NCI-H460 (cell line): ENCODE measurements around the gene GSK3B. TPM values are rescaled to one million over a fixed set of nuclear protein-coding genes. Genes with fewer than 3 reads are reported as not detected.
"Not testable (repeated sequence)": the region's sequence is repeated elsewhere in the genome, so short reads cannot be mapped to it uniquely, and the experiment has no call there.

Source experiments
- DNase-seq: peaks from one replicate; pipeline ENCODE4 v3.0.0-alpha.2; 2016; ENCODE audit warnings: low read depth; ENCODE audit errors: extremely low read depth
- total RNA-seq: library from RNA; depleted of rRNA; stranded (reverse); fragments of >200 nt; shearing (Covaris generic); gene quantifications from 2 replicates; pipeline ENCODE4 v1.2.3, GENCODE V29; 2014

GSK3B gene
- total RNA-seq, 1 experiment from 2014 or later, result 49.9 TPM

GRCh38 chr3:120057626-120058025, 36.6 kb downstream of the GSK3B start:
- no peak for DNase-seq

DNA sequence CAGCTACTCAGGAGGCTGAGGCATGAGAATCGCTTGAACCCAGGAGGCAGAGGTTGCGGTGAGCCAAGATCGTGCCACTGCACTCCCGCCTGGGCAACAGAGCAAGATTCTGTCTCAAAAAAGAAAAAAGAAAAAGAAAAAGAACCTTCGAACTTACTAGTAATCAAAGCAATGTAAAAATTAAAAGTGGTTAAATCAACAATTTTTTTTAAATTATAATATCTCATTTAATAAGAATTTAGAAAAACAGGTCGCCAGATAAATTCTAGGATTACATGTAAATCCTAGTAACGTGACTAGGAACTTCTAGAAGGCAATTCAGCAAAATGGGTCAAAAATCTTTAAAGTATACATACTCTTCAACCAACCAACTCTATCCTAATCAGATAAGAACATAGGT, 37.2 kb downstream of the GSK3B start:
- no peak for DNase-seq

DNA sequence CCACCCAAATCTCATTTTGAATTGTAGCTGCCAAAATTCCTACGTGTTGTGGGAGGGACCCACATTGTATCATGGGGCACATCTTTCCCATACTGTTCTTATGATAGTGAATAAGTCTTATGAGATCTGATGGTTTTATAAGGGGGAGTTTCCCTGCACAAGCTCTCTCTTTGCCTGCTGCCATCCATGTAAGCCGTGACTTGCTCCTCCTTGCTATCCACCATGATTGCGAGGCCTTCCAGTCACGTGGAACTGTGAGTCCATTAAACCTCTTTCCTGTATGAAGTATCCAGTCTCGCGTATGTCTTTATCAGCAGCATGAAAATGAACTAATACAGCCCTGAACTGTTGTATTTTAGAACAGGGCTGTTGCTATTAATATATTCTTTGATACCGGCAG, 40.6 kb downstream of the GSK3B start:
- DNase-seq, result not testable (repeated sequence)

DNA sequence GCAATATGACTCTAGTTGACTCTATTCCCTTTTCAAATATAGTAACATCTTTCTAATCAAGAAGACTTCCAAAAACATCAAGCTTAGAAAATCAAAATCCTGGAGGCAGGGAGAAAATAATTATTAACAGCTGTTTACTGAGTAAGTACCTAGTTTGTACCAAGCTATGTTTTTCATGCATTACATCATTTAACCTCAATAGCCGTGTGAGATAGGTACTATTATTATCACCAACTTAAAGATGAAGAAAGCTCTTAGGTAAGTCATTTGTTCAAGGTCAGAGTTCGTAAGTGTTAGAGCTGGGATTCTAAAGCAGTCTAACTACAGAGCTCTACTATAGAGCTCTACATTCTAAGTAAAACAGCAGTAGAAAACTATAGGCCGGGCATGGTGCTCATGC, 41.6 kb downstream of the GSK3B start:
- DNase-seq, result no peak

- DNase-seq, result no peak
These were observed 42.0 kb downstream of the GSK3B start for GRCh38 chr3:120052225-120052624.

DNA sequence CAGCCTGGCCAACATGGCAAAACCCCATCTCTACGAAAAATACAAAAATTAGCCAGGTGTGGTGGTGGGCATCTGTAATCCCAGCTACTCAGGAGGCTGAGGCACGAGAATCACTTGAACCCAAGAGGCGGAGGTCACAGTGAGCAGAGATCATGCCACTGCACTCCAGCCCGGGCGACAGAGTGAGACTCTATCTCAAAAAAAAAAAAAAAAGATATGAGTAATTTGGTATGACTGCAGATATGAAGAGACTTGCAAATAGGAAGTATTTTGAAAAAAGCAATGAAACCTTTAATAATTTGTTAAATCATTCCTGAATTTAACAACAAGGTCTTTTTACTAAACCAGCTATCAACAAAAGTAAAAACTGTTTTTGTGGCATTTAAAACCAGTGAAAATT, 42.7 kb downstream of the GSK3B start:
- DNase-seq, result not testable (repeated sequence)

DNA sequence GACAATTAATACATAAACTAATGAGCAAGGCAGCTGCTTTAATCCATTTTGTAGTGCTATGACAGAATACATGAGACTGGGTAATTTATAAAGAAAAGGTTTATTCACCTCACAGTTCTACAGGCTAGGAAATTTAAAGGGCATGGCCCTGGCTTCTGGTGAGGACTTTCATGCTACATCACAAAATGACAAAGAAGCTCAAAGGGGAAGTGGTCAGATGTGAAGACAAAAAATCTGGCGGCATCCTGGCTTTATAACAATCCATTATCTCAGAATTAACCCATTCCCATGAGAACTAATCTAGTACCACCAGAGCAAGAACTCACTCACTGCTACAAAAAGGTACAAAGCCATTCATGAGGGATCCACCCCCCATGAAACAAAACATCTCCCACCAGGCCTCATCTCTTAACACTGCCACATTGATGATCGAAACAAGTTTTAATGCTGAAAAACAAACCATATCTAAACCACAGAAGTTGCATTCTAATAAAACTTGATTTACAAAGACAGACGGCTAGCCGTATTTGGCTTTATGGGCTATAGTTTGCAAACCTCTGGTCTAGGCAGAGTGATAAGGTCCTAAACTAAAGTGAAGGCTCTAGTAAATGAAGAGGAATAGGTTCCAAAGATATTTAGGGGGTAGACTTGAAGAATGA, 44.2 kb downstream of the GSK3B start:
- no peak for DNase-seq

GRCh38 chr3:120049072-120049471, 45.2 kb downstream of the GSK3B start:
- no peak for DNase-seq

GRCh38 chr3:120048355-120049041, 45.7 kb downstream of the GSK3B start:
- DNase-seq, result no peak

- no peak for DNase-seq
These were observed 46.6 kb downstream of the GSK3B start for GRCh38 chr3:120047686-120048085.

- DNase-seq, result no peak
These were observed 53.4 kb downstream of the GSK3B start for GRCh38 chr3:120040813-120041377.

- DNase-seq, result no peak
These were observed 54.3 kb downstream of the GSK3B start for GRCh38 chr3:120039642-120040610.

GRCh38 chr3:120033596-120033995, 60.7 kb downstream of the GSK3B start:
- DNase-seq, result no peak

- DNase-seq, result no peak
These were observed 62.7 kb downstream of the GSK3B start for GRCh38 chr3:120031561-120031960.

DNA sequence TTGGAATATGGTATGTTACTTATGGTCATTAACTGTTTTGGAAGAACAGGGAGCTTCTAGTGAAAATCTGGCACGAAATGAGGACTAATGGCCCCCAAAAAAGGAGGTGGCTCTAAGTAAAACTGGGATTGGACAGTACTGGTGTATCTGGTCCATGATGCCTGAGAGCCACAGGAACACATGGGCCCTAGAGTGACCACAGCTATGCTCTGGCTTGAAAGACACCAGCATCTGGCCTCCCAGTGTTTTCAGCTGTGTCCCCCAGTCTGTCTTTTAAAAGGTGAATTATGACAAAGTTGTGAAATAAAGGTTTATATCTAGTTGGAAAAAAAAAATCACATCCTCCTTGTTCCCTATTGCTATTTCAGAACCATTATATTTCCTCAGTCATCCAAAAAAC, 64.5 kb downstream of the GSK3B start:
- DNase-seq, result no peak

- DNase-seq, result no peak
These were observed 65.8 kb downstream of the GSK3B start for GRCh38 chr3:120028271-120029047.

DNA sequence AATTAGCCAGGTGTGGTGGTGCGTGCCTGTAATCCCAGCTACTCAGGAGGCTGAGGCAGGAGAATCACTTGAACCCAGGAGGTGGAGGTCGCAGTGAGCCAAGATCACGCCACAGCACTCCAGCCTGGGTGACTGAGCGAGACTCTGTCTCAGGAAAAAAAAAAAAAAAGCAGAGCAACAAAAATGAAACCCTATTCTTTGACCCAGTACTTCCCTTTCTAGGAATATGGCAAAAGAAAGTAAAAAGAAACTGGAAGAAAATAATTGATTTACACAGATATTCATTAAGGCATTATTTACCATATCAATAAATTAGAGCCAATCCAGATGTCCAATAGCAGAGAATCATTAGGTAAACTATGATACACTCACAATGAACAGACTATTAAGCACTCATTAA, 67.0 kb downstream of the GSK3B start:
- DNase-seq, result no peak

DNA sequence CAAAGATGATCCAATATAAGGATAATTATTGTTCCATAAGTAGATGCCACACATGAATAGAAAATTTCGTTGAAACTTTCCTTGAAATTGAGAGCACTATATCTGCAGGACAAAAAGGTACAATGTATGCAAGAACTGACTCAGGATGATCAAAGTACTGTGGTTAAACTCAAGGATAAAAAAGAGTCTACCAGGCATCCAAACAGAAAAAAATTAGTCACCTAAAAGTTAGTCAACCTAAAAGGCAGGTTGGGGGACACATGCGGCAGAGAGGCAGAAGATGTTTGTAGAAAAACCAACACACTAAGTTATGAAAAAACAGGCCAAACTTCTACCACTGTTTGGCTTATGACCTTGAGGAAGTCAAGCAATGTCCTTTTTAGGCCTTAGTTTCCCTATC, 68.7 kb downstream of the GSK3B start:
- no peak for DNase-seq

DNA sequence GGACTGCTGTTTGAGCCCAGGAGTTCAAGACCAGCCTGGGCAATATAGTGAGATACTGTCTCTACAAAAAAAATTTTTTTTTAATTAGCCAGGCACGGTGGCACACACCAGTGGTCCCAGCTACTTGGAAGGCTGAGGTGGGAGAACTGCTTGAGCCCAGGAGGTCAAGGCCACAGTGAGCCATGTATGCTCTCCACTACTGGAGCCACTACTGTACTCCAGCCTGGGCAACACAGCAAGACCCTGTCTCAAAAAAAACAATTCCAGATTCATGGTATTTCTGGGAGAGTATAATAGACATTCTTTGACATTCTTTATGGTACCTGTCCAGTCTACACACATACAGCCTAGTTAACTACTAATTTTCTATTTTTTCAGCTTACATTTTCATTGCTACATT, 70.1 kb downstream of the GSK3B start:
- no peak for DNase-seq

DNA sequence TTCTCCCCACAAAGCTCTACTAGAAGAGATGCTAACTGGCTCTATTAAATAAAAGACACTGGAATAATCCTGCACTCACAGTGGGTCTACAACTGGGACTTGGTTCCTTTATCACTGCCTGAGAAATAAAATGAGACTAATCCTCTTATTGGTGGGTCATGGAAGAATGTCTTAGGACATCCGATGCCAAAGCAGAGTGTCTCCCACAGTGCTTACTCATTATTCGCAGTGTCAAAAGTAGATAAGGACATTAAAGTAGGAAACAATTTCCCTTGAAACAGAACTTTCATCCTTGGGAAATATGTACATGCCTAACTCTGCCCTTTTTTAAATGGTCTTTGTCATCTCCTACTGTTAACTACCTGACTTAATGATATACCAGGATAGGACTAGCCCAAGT, 71.5 kb downstream of the GSK3B start:
- DNase-seq, result no peak
